Stimulated activated CD4-positive, alpha-beta T cell treated with anti-CD3 and anti-CD28 coated beads, Interleukin-1b, Interleukin-23, amount 100 ng/mL, for 24 hours (primary cell): Measurements from ENCODE around the gene THSD7B.

Source experiments
- DNase-seq, 4 experiments: peaks; one replicate each; pipeline ENCODE4 v3.0.0-alpha.2; 2020; ENCODE audit warnings: low read depth in 4 of 4, low spot score in 1 of 4

THSD7B gene

DNA sequence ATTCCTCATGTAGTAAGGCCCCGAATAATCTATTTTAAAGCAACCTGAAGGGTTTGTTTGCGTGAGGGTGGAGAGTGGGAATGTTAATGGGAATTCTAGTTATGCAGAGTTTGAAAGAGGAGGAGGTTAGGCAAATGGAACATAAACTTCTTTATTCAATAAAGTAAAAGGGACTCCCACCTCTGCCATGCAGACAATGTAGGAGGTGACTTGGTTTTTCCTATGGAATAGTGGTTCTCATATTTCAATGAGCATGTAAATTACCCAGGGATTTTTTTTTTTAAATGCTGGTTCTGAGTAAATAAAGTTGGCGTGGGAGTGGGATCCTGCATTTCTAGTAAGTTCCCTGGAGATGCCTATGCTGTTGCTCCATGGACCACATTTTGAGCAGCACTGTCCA, 367.9 kb downstream of the THSD7B start:
- DNase-seq = no peak

DNA sequence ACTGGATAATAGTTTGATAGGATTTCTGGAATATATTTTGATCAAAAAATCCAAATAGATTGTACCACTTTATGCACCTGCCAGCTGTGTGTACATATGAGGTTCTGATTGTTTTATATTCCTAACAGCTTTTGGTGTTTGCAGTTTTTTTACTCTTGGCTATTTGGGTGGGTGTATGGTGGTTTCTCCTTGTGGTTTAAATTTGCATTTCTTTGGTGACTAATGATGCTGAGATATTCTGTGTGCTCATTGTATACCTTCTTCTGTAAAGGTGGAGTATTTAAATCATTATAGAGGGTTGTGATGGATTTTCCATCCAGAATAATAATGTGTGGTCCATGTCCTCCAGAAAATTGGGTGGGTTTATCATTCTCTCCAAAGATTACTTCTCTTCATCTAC, 372.9 kb downstream of the THSD7B start:
- DNase-seq = no peak

DNA sequence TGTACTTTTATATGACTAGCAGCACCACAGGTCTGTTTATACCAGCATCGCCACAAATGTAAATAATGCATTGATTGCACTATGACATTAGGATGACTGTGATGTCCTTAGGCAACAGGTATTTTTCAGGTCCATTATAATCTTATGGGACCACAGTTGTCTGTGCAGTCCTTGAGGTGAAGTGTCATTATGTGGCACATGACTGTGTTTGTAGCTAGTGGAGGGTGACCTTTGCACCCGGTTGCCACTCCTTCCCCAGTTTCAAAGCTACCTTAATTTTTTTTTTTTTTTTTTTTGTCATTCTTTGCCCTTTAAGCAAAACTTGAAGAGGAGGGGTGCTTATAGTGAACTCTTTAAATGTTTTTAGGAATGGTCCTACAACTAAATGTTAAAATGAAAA, 386.4 kb downstream of the THSD7B start:
- DNase-seq = no peak

DNA sequence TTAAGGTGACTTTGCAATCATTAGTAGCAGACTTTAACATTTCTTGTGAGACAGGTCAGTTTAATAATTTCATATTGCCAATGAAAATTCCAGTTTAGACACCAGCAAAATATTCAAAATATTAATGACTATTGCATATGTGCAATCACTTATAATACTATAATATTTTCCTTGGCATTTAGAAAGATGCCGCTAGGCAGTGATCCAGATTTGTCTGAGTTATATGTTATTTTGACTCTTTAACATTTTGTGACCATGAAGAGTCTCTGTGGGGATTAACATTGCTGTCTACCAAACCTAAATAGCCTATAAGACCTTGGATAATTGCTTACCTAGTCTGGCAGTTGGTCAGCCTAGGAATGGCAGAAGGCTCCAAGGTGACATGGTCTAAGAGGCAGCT, 389.6 kb downstream of the THSD7B start:
- no peak for DNase-seq

DNA sequence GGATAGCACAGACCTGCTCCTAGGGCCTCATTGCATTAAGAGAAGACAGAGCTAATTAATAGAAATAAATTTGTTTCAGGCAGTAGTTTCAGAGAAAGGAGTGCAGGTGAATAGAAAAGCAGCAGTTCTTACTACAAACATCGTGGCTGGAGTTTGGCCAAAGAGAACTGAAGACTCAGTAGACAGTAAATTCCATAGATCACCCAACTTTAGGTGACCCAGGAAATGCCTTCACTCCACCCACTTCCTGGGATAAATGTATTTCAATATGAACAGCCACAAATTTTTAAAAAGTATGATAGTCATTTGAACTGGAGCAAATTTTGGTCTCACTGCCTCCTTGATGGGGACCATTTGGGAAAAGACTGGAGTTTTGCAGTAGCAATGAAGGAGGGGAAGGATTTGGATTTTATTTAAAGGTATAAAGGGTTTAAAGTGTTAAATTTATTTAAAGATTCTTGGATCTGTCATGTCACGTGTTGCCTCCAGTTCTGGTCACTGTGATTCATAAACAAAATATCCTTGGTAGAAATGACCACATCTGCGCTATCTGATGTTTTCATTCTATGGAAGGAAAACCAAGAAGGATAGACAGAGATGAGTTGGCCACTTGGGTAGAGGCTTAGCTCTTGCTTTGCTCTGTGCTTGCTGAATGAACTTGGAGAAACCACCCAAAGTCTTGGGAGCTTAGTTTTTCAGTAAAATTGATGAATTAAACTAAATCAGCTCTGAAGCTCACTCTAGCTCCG, 390.2 kb downstream of the THSD7B start:
- no peak for DNase-seq

DNA sequence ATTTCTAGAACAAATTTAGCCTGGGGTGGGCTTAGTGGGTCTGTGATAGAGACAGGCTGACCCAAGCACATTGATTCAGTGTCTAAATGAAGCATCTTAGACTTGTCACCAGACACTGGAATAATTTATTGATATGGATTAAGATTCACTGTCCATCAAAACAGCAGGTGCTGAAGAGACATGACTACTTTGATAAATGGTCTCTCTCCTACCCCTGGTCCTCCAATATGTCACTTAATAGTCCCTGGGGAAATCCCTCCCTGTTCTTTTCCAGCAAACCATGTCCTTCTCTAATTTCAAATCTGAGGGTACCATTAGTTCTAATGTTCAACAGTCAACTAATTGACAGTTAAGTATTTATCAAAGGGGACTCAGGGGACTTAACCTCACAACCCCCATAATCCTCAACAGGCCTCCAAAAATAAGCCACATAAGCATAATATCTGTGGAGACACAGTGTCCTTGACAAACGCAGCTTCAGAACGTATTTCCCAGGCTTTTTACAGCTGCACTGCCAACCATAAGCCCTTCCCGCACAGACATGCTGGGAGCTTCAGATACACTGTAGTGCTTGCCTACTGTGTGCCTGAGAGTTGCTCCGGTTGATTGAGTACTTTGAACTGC, 391.0 kb downstream of the THSD7B start:
- no peak for DNase-seq

DNA sequence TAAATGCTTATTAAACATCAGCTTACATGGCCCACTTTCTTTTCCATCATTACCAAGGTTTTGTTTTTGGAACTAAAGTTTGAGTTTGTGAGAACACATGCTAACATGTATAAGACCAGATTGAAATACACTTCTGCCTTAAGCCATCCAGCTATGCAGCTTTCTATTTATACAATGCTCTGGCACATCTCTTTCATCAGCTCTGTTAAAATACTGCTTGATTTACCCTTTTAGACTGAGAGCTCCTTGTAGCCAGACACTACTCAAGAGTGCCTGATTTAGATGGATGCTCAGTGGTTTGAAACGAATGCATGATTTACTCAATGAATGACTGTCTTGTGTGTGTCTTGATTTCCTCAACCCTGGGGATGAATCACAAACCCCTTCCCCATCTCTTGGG, 392.5 kb downstream of the THSD7B start:
- no peak for DNase-seq

DNA sequence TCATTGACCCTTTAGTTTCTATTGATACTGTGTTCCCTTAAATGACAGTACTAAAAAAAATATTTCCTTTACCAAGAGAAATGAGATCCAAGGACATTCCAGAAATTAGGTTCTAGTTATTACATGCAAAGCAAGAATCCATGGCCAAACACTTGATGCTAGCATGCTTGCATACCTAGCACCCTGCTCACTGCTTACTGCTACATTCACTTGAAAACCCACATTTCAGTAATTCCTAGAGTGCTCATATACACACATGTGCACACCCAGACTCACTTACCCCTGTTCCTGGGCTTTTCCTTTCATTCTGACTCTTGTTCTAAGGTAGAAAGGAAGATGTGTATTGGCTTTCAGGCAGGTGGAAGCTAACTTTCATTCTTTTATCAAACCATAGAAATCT, 395.9 kb downstream of the THSD7B start:
- no peak for DNase-seq

DNA sequence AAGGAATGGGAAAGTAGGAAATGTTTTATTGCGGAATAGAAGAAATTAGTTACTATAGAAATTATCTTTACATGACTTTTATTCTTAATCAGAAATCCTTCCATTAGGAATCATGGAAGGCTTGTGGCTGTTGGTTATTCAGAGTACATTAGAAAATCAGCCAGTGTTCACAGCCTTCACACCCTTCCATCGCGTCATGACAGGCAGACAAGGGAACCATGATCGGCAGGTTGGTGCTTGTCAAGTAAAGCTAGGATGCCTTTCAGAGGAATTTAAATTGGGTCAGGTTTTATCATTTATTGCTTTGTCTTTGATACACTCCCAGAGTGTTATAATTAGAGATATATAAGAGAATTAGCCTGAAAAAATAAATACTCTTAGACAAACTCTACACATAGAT, 400.6 kb downstream of the THSD7B start:
- DNase-seq = no peak

DNA sequence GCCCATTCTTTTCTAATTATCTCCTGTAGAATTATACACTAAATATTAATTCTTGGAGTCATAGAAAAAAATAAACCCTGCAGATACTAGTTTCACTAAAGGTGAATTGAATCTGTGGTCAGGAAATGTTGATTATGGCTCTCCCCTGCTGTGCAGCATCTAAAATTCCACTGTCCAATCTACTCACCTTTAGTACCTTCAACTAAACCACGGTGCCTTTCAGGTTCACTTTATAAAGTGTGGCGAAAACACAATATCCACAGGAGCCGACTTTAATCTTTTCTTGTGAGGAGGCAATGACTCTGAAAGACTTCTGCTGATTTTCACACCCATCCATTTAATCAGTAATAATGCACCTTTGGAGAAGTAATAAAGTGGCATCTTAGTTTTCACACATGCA, 402.3 kb downstream of the THSD7B start:
- no peak for DNase-seq

DNA sequence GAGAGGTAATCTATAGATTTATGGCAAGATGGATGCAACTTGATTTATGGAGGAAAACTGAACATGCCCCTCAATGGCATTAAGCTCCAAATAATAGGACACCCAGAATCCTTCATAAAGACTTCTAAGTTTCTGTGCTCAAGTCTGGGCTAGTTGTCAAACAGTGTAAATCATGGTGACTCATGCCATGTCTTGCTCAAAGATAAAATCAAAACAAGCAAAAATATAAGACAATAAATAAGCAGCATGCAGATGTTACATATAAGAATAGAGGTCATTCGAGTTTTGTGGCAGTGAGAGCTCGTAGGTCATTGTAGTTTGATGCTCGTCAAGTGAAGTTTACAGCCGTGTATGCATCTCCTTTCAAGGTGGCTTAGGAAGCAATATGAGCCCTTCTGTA, 403.2 kb downstream of the THSD7B start:
- DNase-seq = no peak

DNA sequence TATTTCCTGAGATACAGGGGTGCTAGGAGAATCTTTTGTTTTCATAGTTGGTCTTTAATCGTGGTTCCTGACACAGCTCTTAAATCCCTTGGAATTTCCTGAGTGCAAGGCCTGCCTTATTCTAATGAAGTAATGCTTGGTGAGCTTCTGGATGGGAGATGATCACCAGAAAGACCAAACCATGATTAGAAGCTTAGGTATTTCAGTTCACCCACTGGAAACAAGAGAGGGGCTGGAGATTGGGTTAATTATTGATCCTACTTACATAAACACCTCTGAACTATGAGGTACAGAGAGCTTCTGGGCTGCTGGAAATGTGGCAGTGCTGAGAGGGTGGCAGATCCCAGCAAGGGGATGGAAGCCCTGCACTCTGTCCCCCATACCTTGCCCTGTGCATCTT, 406.8 kb downstream of the THSD7B start:
- DNase-seq = no peak

DNA sequence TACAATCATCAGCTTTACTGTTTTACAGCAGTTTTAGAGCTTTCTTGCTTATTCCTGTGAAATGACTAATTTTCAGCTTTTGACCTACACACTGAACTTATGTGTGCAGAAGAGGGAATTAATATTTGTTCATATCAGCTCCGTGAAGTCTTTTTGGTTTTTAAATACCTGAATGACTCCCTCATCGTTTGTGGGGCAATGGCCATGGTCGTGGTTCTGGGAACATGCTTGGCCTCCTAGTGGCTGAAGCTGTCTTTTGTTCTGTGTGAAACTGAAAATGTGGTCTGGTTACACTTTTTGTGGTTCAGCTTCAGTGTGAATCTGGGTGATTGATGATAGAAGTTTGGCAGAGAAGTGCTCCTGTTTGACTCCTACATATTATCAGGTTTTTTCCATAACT, 408.1 kb downstream of the THSD7B start:
- no peak for DNase-seq

DNA sequence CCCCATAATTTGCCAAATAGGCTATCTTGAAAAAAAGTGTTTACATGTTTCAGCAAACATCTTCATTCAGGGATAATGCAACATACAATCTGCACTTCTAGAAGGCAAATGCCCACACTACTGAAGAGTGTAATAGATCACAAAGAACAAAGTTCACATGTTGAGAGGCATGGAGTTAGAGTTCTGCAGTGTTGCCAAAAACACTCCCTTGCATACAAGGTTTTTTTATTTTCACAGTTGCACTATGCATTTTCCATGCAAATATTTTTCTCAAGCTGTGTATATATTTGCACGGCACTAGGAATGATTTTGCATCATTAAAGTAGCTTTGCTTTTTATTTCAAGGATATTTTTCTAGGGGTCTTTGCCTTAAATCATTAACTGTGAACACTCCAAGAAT, 409.9 kb downstream of the THSD7B start:
- DNase-seq = no peak

DNA sequence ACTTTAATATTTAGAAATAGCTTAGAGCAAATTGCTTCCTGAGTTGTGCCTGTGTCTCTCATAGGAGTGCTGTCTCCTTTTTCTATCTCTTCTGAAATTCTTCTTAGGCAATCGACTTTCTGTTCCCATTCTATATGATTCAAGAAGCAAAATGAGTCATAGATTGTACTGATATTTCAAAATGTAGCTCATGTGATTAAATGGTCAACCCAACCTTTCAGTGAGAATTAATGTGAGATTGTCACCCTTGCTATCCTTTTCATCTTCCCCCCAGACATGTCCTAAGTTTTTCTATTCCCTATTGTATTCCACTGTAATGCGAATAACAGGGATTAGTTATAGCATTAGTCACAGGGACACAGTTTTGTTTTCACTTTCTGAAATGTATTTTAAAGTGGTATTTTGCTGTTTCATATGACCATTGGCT, 413.6 kb downstream of the THSD7B start:
- no peak for DNase-seq

DNA sequence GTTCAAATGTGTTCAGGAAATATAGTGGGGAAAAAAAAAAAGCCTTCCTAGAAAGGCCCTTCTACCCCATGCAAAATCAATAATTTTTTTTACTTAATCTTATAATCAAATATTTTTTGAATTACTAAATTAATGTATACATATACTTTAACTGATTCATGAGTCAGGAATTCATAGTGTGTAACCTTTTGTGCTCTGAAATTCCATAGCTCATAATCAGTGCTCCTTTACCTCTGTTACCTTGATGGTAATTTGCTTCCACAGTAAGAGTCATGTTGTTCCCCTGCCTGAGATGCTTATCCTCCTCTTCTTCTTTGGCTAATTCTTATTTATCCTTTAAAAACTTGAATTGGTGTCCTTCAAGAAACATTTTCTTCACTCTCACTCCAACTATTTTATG, 414.2 kb downstream of the THSD7B start:
- DNase-seq = no peak

DNA sequence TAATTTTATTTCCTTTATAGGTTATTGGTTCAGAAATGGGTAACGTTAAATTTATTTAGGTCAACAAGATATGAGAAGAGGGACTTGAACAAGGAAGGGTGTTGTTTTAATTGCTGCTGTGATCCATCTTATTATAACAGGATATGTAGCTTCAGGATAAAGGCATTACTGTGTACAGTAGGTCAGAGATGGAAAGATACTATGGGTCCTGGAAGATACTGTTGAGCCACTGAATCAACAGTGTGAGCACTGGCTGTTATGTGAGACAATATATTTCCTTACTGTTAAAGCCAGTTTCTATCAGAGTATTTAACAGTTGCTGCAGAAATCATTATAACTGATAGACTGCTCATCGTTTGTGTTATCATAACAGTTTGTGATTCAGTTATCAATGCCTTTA, 414.7 kb downstream of the THSD7B start:
- no peak for DNase-seq

DNA sequence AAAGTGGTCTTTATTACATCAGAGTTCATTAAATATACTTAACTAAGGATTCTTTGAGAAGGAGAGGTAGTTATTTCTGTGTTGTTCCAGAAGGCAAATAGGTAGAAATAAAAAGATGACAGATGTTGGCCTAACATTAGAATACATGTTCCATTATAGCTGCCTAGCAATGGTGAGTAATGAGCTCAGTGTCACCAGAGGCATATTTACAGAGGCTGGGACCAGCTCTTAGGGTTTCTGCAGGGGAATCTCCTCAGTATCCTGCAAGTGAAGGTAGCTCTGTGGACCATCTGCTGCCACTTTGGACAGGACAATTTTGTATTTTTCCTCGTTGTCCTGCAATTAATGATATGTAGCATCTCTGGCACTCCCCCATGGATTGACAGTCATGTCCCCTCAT, 416.0 kb downstream of the THSD7B start:
- no peak for DNase-seq

DNA sequence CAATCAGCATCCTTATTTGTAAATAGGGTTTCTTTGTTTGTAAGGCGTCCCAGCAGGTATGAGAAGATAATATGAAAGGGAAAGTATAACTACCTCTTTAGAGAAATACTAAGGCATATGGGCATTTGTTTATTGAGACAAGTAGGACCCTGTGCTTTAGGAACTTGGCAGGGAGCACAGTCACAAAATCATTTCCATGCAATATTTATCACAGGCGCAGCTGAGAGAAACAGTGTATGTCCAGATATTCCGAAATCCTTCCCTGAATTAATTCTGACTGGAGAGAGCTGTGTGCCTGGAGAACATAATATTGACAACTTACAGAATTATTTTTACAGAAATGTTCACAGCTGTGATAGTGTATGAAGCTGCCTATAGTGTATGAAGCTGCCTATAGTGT, 416.7 kb downstream of the THSD7B start:
- no peak for DNase-seq

DNA sequence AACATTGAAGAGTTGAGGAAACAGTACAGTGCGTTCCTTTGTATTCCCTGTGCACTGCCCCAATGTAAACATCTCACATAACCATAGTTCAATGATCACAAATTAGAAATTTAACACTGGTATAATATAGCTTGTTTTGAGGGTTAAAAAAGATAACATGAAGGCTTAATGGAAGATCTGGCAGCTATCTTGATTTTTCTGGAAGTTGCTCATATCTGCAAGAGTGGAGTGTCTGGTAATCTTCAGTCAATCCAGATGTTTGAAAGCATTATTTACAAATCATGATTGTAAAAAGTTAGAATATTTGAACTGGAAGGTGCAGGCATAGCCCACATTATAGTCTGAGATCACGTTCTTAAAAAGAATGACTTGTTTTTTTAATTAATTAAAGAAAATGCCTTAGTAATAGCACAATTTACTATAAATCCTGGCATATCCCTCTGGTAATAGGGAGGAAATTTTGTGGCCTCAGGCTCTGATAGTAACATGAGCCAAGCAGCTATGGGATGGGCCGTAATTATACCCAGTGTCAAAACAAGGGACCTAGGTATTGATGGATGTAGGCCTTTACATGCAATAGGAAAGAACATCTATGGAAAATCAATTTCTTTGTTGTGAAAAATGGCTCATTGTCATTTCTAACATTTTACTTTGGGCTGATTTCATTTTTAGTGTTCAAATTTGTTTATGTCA, 418.0 kb downstream of the THSD7B start:
- no peak for DNase-seq

DNA sequence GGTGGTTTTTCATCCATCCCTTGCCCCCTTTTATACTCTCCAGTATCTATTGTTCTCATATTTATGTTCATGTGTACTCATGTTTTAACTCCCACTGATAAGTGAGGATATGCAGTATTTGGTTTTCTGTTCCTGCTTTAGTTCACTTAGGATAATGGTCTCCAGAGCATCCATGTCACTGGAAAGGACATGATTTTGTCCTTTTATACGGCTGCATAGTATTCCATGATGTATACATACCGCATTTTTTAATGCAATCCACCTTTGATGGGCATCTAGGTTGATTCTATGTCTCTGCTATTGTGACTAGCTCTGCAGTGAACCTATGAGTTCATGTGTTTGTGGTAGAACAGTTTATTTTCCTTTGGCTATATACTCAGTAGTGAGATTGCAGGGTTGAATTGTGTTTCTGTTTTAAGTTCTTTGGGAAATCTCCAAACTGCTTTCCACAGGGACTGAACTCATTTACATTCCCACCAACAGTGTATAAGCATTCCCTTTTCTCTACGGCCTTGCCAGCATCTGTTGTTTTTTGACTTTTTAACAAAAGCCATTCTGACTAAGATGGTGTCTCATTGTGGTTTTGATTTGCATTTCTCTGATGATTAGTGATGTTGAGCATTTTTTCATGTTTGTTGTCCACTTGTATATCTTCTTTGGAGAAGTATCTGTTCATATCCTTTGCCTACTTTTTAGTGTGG, 420.2 kb downstream of the THSD7B start:
- DNase-seq = no peak

DNA sequence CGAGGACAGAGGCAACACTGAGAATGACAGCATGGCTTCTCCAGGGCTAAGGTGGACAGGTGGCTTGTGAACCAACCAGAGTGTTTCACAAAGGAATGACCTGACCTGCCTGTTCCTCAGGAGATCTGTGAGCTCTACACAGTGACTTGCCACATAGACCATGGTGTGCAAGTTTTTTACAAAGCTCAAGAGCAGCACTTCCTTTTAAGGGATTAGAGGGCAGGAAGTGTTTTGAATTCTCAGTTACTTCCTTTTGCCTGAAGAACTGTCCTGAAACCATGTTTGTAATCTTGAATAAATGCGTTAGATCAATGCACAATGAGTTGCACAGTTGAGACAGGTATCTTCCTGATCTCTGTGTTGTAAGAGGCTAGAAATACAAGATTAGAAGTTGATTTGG, 421.9 kb downstream of the THSD7B start:
- DNase-seq = no peak
